OCI-LY7 (cell line): ENCODE data around the gene SRL.

Experiments
- EZH2phosphoT487 ChIP-seq: fragments of 200-600 bp; sonication (generic); IDR thresholded peaks from 2 replicates; pipeline ENCODE4 v1.6.1; 2018; ENCODE audit warnings: low read depth, borderline replicate concordance, mild to moderate bottlenecking, mixed run types, antibody characterized with exemption, low read length, moderate library complexity, mixed read lengths
- TF ChIP-seq, protein P1 (sequence below): fragments of 200-600 bp; sonication (generic); conservative IDR thresholded peaks from 2 replicates; pipeline ENCODE4 v1.5.1; 2014; ENCODE audit warnings: mild to moderate bottlenecking, antibody characterized with exemption, low read length, moderate library complexity, mixed read lengths

DNA sequence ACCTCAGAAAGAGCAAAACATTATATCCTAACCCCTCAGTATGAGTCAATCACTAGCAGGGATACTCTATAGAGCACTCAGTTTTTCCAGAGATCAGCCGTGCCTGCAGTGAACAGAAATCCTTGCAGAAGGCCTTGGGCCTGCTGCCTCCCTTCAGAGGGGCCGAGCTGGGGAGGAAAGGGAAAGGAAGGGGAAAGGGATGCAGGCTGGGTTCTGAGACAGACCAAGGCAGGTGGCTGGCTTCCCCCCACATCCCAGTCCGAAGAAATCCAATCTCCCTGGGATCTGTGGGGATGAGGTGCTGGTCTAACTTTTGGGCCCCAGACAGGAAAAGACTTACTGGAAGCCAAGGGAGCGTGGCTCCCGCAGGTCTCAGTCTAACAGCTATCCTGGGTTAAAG, 25.3 kb downstream of the SRL start:
- TF ChIP-seq, protein P1, sequence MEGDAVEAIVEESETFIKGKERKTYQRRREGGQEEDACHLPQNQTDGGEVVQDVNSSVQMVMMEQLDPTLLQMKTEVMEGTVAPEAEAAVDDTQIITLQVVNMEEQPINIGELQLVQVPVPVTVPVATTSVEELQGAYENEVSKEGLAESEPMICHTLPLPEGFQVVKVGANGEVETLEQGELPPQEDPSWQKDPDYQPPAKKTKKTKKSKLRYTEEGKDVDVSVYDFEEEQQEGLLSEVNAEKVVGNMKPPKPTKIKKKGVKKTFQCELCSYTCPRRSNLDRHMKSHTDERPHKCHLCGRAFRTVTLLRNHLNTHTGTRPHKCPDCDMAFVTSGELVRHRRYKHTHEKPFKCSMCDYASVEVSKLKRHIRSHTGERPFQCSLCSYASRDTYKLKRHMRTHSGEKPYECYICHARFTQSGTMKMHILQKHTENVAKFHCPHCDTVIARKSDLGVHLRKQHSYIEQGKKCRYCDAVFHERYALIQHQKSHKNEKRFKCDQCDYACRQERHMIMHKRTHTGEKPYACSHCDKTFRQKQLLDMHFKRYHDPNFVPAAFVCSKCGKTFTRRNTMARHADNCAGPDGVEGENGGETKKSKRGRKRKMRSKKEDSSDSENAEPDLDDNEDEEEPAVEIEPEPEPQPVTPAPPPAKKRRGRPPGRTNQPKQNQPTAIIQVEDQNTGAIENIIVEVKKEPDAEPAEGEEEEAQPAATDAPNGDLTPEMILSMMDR, result no peak
- no peak for TF ChIP-seq EZH2phosphoT487
